EH (cell line): Measurements from ENCODE around the gene PKDREJ.

Experiments
- DNase-seq: peaks from one replicate; pipeline ENCODE4 v3.0.0-alpha.2; 2015; ENCODE audit warnings: low read depth

Gene PKDREJ

DNA sequence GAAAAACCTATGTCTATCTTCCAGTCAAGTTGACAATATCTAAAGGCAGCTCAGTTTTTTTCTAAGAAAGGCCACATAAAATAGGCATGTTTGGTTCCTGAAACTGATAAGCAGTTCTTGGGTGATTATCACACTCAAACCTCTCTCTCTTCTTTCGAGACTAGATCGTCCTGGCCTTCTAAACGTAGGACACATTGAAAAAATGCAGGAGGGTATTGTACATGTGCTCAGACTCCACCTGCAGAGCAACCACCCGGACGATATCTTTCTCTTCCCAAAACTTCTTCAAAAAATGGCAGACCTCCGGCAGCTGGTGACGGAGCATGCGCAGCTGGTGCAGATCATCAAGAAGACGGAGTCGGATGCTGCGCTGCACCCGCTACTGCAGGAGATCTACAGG is 28.2 kb downstream of the PKDREJ start:
- no peak for DNase-seq

DNA sequence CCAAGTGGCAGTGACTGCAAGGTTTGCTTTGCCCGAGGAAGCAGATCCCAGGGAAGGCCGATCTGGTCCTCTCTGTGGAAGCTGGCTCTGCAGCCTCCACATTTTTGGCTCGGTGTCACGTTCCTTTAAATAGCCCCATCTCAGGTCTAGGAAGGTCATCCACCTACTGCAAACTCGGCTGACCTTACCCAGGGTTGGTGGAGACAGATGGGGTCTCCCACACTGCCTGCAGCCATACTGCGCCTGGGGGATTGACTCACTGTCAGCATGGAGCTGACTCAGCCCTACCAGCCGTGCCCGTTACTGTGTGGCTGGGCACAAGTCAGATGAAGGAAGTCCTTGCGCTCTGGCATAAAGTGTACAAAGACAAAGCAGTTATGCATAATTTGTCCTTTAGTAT is 29.9 kb downstream of the PKDREJ start:
- no peak for DNase-seq

DNA sequence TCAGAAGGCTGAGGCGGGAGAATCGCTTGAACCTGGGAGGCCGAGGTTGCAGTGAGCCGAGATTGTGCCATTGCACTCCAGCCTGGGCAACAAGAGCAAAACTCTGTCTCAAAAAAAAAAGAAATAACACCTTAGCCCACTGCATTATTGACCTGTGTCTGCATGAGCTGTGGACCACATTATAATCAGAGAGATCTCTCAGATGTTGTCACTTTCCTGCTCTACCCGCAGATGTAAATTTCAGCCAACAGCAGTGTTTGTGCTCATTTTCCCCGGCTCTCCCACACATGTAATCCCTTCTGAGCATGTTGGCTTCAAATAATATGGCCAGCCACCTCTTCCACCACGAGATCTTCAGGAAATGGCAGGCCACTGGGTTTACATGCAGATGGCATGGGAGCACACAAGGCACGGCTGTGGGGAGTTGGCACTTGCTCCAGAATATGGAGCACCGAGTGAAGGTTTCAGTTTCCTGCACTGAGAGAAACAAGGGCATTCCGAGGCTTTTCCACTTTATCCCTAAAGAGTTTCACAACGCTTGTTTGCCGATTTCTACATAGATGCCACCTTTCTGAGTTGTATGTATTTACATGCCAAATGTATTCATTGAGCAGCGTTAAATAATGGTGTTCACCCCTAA is 32.8 kb downstream of the PKDREJ start:
- DNase-seq, result no peak

DNA sequence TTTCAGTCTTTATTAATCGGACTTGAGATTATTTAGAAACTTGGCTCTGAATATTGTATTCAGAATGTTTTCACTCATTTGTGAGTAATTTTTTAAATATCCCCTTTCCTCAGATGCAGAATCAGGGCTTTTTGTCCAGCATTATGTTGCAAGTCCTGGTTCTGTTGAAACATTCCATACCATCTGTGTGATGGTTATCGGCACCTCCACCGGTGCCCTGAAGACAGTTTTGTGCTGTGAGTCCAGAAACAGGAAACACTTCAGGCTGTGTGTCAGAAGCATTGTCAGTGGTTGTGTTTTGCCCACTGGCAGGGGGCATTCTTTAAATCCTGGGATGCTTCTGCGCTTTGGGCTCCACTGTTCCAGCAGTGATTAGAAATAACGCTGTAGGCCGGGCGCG is 33.4 kb downstream of the PKDREJ start:
- peak; percentile 45 for DNase-seq

DNA sequence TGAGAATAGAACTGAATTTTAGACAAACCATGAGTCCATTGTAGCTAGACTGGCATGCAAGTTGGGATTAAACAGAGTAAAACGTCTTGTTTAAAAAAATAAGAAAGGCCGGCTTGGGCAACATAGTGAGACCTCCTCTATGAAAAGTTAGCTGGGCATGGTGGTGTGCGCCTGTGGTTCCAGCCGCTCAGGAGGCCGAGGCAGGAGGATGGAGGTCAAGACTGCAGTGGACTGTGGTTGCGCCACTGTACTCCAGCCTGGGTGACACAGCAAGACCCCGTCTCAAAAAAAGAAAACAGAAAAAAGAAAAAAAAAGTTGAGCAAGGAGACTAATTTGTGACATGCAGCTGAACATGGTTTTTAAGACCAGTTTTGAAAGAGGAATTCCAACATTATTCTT is 36.6 kb downstream of the PKDREJ start:
- DNase-seq, result no peak

DNA sequence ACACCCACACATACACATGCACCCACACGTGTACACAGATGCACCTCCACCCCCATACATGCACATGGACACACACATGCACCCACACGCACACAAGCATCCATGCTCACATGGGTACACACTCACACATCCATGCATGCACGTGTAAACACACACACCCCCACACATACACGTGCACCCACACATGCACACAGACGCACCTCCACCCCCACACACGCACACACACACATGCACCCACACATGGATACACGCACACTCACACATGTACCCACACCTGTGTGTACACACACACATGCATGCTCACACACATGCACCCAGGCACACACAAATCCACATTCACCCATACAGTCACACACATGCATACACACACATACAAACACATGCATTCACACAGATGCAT is 37.5 kb downstream of the PKDREJ start:
- DNase-seq, result no peak

DNA sequence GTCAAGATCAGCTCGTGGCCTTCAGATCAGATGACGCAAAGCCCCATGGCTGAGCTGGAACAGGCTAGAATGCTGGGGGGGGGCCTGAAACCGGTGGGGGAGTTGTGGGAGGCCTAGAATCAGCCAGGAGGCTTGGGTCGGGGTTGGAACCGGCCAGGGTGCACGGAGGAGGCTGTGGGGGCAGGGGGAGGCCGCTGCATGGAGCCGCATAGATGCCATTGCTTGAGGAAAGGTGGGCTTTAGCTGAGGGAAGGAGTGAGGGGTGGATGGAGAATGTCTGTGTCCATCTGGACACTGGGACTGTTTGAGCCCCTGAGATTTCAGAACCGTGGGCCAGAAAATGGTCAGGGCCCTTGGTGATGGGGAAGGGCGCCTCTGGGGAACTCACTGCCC is 38.2 kb downstream of the PKDREJ start:
- no peak for DNase-seq

DNA sequence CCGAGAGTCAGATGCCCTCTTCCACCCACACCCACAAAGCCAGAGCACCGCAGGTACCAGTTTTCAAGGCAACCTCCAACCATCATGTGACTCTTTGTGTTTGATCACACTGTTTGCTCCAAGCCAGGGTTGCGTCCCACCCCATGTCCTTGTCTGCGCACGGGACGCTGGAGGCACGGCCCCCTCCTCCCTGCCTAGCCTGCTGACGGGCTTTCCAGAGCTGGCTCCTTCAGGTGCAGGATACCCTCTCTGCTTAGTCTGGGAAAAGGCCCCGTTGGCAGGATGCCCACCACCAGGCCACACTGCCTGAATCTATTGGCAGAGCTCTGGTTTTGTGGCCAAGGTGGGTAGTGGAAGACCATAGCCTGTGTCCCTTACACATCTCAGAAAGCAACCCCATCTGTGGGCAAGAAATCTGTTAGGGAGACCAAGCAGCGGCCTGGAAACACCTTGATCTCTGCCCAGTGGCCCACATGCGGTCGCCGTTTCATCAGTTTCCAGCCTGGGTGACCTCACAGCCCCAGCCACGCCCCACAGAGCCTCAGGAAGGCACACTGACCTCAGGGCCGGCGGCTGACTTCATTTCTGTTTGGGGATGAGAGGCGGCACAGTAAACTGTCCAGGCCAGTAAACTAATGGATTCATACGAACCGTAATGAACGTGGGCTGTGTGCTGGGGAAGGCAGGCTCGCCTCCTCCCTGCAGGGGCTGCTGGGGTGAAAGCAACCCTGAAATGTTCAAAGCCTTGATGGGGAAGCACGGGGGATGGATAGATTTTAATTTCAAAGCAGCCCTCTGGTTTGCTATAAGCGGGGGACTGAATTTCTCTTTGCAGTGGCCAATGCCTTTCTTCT is 38.9 kb downstream of the PKDREJ start:
- no peak for DNase-seq

DNA sequence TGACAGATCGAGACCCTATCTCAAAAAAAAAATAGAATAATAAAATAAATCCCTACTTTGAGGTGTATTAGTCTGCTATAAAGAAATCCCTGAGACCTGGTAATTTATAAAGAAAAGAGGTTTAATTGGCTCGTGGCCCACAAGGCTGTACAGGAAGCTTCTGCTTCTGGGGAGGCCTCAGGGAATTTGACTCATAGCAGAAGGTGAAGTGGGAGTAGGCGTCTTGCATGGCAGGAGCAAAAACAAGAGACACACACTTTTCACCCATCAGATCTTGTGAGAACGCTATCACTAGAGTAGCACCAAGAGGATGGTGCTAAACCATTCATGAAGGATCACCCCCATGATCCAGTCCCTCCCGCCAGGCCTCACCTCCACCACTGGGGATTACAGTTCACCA is 42.2 kb downstream of the PKDREJ start:
- peak; percentile 13 for DNase-seq

DNA sequence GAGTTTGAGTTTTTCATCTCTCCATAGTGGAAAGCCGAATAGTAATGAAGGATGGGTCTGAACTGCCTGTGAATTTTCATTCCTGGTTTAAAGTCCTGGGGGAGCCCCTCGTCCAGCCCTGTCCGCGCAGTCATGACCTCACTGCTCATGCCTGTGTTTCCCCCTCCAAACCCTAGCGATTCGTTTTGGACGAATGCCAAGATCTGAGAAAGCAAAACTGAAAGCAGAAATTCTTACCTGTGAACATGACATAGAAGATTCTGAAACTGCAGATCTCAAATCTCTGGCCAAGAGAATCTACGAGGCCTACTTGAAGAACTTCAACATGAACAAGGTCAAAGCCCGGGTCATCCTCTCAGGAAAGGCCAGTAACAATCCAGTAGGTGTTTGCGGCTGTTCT is 43.5 kb downstream of the PKDREJ start:
- DNase-seq, result no peak

DNA sequence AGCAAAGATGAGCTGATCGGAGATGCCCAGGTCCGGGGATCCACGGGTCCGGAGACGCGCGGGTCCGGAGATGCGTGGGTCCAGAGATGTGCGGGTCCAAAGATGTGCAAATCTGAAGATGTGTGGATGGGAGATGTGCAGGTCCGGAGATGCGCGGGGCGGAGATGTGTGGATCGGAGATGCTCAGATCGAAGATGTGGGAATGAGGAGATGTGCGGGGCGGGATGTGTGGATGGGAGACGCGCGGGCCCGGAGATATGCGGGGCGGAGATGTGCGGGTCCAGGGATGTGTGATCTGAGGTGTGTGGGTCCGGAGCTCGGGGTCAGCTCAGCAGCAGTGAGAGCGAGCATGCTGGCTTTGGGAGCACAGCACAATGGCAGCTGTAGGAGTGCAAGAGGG is 48.5 kb downstream of the PKDREJ start:
- DNase-seq, result no peak

DNA sequence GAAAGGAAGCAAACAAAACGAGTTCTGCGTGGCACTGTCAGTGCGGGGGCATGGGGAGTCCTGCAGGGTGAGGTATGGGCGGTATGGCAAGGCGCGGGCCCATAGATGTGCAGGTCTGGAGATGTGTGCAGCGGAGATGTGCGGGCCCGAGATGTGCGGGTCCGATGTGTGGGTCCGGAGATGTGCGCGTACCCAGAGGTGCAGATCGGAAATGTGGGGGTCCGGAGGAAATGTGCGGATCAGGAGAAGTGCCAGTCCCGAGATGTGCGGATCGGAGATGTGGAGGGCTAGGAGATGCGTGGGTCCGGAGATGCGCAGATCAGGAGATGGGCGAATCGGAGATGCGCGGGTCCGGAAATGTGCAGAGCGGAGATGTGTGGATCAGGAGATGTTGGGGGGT is 49.0 kb downstream of the PKDREJ start:
- no peak for DNase-seq

DNA sequence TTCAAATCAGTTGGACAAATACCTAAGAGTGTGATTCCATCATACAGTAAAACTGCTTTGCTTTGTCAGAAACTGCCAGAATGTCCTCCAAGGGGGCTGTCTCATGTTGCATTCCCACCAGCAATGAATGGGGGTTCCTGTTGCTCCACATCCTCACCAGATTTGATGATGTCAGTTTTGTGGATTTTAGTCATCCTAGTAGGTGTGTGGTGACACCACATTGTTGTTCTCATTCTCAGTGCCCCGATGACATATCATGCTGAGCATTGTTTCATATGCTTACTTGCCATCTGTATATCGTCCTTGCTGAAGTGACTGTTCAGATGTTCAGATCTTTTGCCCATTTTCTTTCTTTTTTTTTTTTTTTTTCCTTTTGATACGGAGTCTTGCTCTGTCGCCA is 50.1 kb downstream of the PKDREJ start:
- peak; percentile 9 for DNase-seq

DNA sequence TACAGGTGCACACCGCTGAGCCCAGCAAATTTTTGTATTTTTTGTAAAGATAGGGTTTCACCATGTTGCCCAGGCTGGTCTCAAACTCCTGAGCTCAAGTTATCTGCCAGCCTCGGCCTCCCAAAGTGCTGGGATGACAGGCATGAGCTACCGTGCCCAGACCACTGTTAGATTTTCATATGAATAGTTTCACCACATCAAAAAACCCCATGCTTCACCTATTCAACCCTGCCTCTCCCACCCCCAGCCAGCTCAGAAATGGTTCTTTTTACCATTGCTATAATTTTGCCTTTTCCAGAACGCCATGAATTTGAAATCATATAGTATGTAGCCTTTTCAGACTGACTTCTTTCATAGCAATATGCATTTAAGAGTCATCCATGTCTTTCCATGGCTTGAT is 50.9 kb downstream of the PKDREJ start:
- no peak for DNase-seq

DNA sequence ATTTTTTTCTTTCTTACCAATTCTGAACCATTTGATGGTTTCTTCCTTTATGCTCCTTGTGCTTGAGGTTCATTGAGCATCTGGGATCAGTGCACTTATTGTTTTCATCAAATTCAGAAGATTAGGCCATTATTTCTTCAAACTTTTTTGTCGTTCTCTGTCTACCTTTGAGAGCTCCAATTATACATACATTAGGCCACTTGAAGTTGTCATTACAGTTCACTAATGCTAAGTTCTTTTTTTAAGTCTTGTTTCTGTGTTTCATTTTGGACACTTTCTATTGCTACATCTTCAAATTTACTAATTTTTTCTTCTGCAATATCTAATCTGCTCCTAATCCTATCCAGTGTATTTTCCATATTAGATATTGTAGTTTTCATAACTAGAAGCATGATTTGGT is 53.9 kb downstream of the PKDREJ start:
- DNase-seq, result no peak
